HEK293T (cell line): ENCODE measurements around the gene RPL35.

Source experiments
- BHLHE40 ChIP-seq: fragments of 450-650 bp; IDR thresholded peaks from 2 replicates; pipeline ENCODE4 v1.6.1; 2016; ENCODE audit warnings: mild to moderate bottlenecking, moderate library complexity, borderline replicate concordance
- ELF4 ChIP-seq: fragments of 450-650 bp; IDR thresholded peaks from 2 replicates; pipeline ENCODE4 v1.6.1; 2017; ENCODE audit warnings: antibody characterized with exemption
- HDGF ChIP-seq: fragments of 450-650 bp; IDR thresholded peaks from 2 replicates; pipeline ENCODE4 v1.6.1; 2017; ENCODE audit warnings: antibody characterized with exemption, borderline replicate concordance
- L3MBTL2 ChIP-seq: fragments of 450-650 bp; conservative IDR thresholded peaks from 2 replicates; pipeline ENCODE4 v1.6.1; 2016; ENCODE audit warnings: mild to moderate bottlenecking
- LEF1 ChIP-seq: fragments of 450-650 bp; IDR thresholded peaks from 2 replicates; pipeline ENCODE4 v1.6.1; 2017; ENCODE audit warnings: mild to moderate bottlenecking, borderline replicate concordance
- SP1 ChIP-seq: fragments of 450-650 bp; IDR thresholded peaks from 2 replicates; pipeline ENCODE4 v1.6.1; 2017
- SUZ12 ChIP-seq: fragments of 450-650 bp; IDR thresholded peaks from 2 replicates; pipeline ENCODE4 v1.6.1; 2016; ENCODE audit warnings: mild to moderate bottlenecking
- ZNF384 ChIP-seq: fragments of 450-650 bp; IDR thresholded peaks from 2 replicates; pipeline ENCODE4 v1.6.1; 2016

GRCh38 chr9:124890179-124890578 lies 28.4 kb upstream of the RPL35 start:
- TF ChIP-seq BHLHE40 (no peak), L3MBTL2 (no peak), ELF4 (no peak), LEF1 (no peak), SP1 (no peak), SUZ12 (no peak), HDGF (no peak), ZNF384 (no peak)
